Muscle layer of duodenum (tissue), 2 donors: Measurements from ENCODE around the gene CALN1.

Experiments used
- H3K27ac ChIP-seq: one replicate; pipeline ENCODE4 v1.7.0; 2013; ENCODE audit warnings: mild to moderate bottlenecking, low read length
- H3K27me3 ChIP-seq: one replicate; pipeline ENCODE4 v1.7.0; 2013; ENCODE audit warnings: low read depth, mild to moderate bottlenecking, control low read depth, low read length
- H3K36me3 ChIP-seq, 2 donors: one replicate each; pipeline ENCODE4 v1.7.0; 2013; ENCODE audit warnings: low read length in 2 of 2, control low read depth in 1 of 2, mild to moderate bottlenecking in 1 of 2; ENCODE audit not compliant: insufficient read depth in 2 of 2, control insufficient read depth in 1 of 2
- H3K4me1 ChIP-seq, 2 donors: one replicate each; pipeline ENCODE4 v1.7.0; 2013; ENCODE audit warnings: low read length in 2 of 2, mild to moderate bottlenecking in 2 of 2, control low read depth in 1 of 2, moderate library complexity in 1 of 2; ENCODE audit not compliant: insufficient read depth in 2 of 2, control insufficient read depth in 1 of 2
- H3K4me3 ChIP-seq, 2 donors: one replicate each; pipeline ENCODE4 v1.7.0; 2013; ENCODE audit warnings: low read length in 2 of 2, low read depth in 1 of 2, mild to moderate bottlenecking in 1 of 2
- H3K9me3 ChIP-seq, 2 donors: one replicate each; pipeline ENCODE4 v1.7.0; 2013; ENCODE audit warnings: low read length in 2 of 2, control low read depth in 1 of 2, mild to moderate bottlenecking in 1 of 2; ENCODE audit not compliant: control insufficient read depth in 1 of 2
- donor health status: healthy.

CALN1 gene

DNA sequence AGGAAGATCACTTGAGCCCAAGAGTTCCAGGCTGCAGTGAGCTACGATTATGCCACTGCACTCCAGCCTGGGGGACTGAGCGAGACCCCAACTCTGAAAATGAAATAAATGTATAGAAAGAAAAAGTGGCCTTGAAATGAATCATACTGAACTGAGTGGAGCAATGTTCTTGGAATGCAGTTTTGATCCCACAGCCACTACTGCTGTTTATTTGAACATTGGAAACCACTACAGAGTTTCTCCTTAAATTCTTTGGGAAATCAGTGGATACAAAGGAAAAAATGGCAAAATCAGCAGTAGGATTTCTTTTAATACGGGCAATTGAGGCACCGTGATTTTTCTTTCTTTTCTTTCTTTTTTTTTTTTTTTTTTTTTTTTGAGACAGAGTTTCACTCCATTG is 642.8 kb downstream of the CALN1 start:
- Histone ChIP-seq H3K4me1 (no peaks in the 10 kb centered on the region), H3K36me3 (no peaks in the 10 kb centered on the region), H3K27me3 (no peaks in the 10 kb centered on the region), H3K9me3 (no peaks in the 10 kb centered on the region), H3K27ac (no peak overlapping the region), H3K4me3 (no peak overlapping the region)

DNA sequence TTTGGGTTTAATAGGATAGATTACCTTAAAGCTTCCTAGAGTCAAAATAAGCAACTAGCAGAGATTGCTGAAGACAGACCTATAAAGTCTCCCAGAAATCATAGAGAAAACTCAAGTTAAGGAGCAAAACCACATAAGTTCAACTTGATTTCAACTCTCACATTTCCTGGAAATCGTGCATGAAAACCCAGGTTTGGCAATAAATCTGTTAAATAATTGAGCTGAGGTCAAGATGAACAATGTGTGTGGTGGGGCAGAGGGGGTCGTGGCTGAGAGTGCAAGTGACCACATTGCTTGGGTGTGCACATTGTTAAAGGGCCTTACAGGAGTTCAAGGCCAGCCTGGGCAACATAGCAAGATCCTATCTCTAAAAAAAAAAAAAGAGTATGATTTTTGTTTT is 643.7 kb downstream of the CALN1 start:
- Histone ChIP-seq H3K27me3 (no peaks in the 10 kb centered on the region), H3K27ac (no peak overlapping the region), H3K9me3 (no peaks in the 10 kb centered on the region), H3K36me3 (no peaks in the 10 kb centered on the region), H3K4me3 (no peak overlapping the region), H3K4me1 (no peaks in the 10 kb centered on the region)

DNA sequence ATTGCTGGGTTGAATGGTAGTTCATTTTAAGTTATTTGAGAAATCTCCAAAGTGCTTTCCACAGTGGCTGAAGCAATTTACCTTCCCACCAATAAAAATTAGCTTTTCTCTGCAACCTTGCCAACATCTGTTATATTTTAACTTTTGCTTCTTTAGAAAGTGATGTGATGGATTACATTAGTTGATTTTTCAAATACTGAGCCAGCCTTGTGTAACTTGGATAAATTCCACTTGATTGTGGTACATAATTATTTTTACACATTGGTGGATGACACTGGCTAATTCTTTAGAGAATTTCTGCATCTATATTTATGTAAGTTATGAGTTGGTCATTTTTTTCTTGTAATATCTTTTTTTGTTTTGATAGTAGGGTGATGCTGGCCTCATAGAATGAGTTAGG is 646.1 kb downstream of the CALN1 start:
- no peaks in the 10 kb centered on the region for H3K27me3 ChIP-seq
- H3K4me1 ChIP-seq, result no peaks in the 10 kb centered on the region
- H3K27ac ChIP-seq, result no peak overlapping the region
- peaks cover 10 to 13% of the 10 kb centered on the region in 2 donors for H3K9me3 ChIP-seq
- no peaks in the 10 kb centered on the region for H3K36me3 ChIP-seq
- H3K4me3 ChIP-seq, result no peak overlapping the region

DNA sequence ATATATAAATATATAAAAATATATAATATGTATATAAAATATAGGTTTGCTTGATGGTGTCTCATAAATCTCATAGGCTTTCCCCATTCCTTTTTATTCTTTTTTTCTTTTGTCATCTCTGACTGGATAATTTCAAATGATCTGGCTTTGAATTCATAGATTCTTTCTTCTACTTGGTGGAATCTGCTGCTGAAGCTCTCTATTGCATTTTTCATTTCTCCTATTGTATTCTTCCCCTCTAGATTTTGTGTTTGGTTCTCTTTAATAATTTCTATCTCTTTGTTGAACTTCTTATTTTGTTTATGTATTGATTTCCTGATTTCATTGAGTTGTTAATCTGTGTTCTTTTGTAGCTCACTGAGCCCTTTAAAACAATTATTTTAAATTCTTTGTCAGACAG is 650.8 kb downstream of the CALN1 start:
- H3K9me3 ChIP-seq, result peaks cover 10 to 13% of the 10 kb centered on the region in 2 donors
- H3K27ac ChIP-seq, result no peak overlapping the region
- H3K4me3 ChIP-seq, result no peak overlapping the region
- no peaks in the 10 kb centered on the region for H3K36me3 ChIP-seq
- no peaks in the 10 kb centered on the region for H3K4me1 ChIP-seq
- H3K27me3 ChIP-seq, result no peaks in the 10 kb centered on the region

DNA sequence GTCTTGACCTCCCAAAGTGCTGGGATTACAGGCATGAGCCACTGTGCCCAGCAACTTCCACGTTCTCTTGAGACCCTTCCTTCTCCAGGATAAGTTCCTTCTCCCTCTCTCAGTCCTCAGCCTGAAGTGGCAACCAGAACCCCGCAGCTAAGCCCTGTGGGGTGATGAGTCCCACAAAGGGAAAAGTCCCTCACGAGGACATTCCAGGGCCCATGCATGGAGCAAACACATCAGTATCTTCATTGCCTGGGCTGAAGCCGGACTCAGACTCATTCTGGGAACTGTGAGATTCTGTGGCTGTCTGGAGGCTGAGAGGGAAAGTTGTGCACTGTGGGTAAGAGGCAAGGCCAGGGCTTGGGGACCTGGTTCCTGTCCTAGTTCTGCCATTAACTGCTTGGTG is 657.3 kb downstream of the CALN1 start:
- H3K9me3 ChIP-seq, result no peaks in the 10 kb centered on the region
- H3K27ac ChIP-seq, result no peak overlapping the region
- H3K36me3 ChIP-seq, result no peaks in the 10 kb centered on the region
- H3K4me1 ChIP-seq, result peaks cover 0 to 8% of the 10 kb centered on the region in 2 donors
- H3K27me3 ChIP-seq, result peaks cover 6% of the 10 kb centered on the region
- no peak overlapping the region for H3K4me3 ChIP-seq

DNA sequence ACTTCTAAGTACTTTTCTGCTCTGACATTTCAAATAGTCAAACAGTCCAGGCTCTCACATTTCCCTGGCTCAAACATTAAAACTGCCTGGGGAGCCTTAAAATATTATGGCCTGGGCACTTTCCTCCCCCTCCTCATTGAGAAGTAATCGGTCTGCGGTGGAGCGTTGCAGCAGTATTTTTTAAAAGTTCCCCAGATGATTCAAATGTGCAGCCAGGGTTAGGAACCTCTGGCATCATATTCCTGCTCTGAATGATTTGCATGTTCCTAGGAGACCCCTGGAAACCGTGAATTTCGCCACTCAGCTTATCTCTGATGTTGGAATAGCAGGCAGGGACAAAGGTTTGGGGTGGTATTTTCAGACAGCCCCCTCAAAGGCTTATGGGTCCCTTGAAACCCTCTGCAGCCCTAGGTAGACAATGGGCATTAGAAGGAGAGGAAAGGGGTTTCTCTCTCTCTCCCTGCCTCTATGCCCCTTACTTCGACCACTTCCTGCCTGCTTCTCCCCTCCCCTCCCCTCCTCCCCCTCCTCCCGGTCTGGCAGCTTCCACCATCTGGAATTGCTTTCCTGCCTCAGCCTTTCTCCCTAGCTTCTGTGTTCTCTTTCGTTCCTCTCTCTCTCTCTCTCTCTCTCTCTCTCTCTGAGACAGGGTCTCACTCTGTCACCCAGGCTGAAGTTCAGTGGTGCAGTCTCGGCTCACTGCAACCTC is 658.0 kb downstream of the CALN1 start:
- peaks cover 6% of the 10 kb centered on the region for H3K27me3 ChIP-seq
- no peak overlapping the region for H3K4me3 ChIP-seq
- H3K36me3 ChIP-seq, result no peaks in the 10 kb centered on the region
- no peak overlapping the region for H3K27ac ChIP-seq
- peaks cover 0 to 2% of the 10 kb centered on the region in 2 donors for H3K9me3 ChIP-seq
- H3K4me1 ChIP-seq, result peaks cover 0 to 8% of the 10 kb centered on the region in 2 donors

DNA sequence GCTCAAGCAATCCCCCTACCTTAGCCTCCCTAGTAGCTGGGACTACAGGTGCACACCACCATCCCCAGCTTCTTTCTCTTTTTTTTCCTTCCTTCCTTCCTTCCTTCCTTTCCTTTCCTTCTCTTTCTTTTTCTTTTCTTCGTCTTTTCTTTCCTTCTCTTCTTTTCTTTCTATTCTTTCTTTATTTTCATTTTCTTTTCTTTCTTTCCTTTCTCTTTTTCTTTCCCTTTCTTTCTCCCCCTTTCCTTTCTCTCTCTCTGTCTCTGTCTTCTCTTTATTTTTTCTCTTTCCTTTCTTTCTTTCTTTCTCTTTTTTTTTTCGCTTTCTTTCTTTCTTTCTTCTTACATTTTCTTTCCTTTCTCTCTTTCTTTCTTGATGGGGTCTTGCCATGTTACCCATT is 658.9 kb downstream of the CALN1 start:
- H3K9me3 ChIP-seq, result peaks cover 0 to 6% of the 10 kb centered on the region in 2 donors
- no peak overlapping the region for H3K27ac ChIP-seq
- H3K4me3 ChIP-seq, result no peak overlapping the region
- H3K4me1 ChIP-seq, result peaks cover 0 to 8% of the 10 kb centered on the region in 2 donors
- H3K27me3 ChIP-seq, result peaks cover 6% of the 10 kb centered on the region
- no peaks in the 10 kb centered on the region for H3K36me3 ChIP-seq

DNA sequence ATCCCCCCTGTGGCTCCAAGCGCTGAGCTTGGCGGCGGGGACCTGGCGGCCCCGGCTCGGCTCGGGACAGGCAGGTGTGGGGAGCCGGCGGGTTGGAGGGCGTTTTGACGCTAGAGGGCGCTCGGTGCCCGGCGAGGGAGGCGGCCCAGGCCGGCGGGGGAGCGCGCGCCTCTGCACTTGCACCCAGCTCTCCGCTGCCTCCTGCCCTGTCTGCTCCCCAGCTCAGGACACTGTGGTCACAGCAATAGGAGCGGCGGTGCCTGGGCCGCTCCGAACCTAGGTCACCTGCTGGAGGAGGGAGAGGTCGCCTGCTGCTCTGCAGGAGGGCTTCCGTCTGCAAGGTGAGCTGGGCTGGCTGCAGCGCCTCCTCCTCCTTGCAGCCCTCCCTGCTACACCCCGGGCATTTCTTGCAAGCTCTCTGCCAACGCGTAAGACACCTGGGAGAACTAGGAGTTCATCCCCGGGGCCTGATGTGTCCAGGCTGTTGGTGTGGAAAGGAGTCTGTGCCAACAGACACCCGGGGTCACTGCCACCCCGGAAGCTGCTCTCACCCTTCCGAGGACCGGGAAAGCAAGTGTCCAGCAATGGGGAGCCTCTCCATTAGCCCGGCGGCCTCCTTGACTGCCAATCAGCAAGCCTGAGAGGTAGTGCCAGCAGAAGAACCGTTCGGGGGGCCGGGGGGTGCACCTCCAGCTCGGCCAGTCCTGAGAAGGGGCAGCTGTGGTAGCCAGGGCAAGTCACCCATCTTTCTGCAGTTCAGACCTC is 659.8 kb downstream of the CALN1 start:
- Histone ChIP-seq H3K27ac (no peak overlapping the region), H3K36me3 (no peaks in the 10 kb centered on the region), H3K4me3 (no peak overlapping the region), H3K9me3 (peaks cover 0 to 6% of the 10 kb centered on the region in 2 donors), H3K4me1 (peaks cover 0 to 8% of the 10 kb centered on the region in 2 donors), H3K27me3 (peaks cover 6% of the 10 kb centered on the region)

DNA sequence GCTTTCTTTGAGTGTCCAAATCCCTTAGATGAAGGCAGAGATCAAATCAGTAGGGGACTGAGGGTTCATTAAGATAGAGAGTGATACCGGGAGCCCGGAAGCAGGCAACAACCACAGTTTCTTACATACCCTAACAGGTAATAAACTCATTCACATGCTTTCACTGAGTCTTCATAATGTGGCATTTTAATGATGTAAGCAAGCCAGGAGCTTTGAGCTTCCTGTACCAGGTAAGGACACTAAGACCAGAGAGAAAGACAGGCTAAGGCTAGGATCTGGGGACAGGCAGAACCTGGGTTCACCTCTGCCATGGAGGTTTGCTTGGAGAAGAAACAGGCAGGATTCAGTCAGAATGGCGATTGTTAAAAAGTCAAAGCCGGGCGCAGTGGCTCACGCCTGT is 661.8 kb downstream of the CALN1 start:
- no peaks in the 10 kb centered on the region for H3K36me3 ChIP-seq
- H3K27me3 ChIP-seq, result peaks cover 6% of the 10 kb centered on the region
- peaks cover 0 to 6% of the 10 kb centered on the region in 2 donors for H3K9me3 ChIP-seq
- no peak overlapping the region for H3K27ac ChIP-seq
- no peak overlapping the region for H3K4me3 ChIP-seq
- peaks cover 0 to 8% of the 10 kb centered on the region in 2 donors for H3K4me1 ChIP-seq

DNA sequence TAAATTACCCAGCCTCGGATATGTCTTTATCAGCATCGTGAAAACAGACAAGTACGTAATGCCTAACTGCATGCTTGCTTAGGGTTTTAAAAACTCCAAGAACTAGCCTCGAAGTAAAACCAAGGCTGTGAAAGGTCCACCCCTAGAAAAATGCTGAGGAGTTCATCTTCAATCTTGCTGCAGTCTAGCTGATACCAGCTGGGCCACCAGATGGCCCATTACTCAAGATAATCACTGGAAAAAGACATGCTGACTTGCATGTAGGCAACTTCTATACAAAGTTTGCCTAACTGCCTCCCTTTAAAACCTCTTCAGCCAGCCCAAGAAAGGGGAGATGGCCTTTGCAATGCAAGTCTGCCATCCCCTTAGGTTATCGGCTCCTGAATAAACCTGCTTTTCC is 666.1 kb downstream of the CALN1 start:
- no peaks in the 10 kb centered on the region for H3K27me3 ChIP-seq
- H3K27ac ChIP-seq, result no peak overlapping the region
- H3K4me3 ChIP-seq, result no peak overlapping the region
- peaks cover 0 to 6% of the 10 kb centered on the region in 2 donors for H3K9me3 ChIP-seq
- H3K36me3 ChIP-seq, result no peaks in the 10 kb centered on the region
- no peaks in the 10 kb centered on the region for H3K4me1 ChIP-seq

DNA sequence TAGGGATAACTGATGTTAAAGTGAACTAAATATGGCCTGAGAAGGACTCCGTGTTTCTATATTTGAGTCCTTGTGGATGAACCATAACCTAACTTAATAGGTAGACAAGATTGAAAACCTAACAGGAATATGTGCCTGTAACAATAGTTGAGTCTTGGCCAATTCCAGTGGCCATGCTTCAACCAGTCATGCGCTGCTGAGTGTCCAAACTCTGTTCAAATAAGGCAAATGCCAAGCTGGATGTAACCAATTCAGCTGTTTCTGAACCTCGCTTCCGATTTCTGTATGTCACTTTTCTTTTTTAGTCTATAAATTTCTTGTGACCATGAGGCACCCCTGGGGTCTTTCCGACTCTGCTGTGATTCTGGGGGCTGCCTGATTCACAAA is 672.0 kb downstream of the CALN1 start:
- Histone ChIP-seq H3K4me3 (no peak overlapping the region), H3K36me3 (no peaks in the 10 kb centered on the region), H3K27me3 (no peaks in the 10 kb centered on the region), H3K9me3 (no peaks in the 10 kb centered on the region), H3K4me1 (no peaks in the 10 kb centered on the region), H3K27ac (no peak overlapping the region)
